Activated CD4-positive, alpha-beta T cell treated with anti-CD3 and anti-CD28 coated beads, Interleukin-2, amount 10 ng/mL, durations not matched to agents 7 days and 5 days (primary cell): ENCODE data around the gene C1QTNF3. TPM values are rescaled to one million over a fixed set of nuclear protein-coding genes. Genes with fewer than 3 reads are reported as not detected.
"Not testable (repeated sequence)": the region's sequence is repeated elsewhere in the genome, so short reads cannot be mapped to it uniquely, and the experiment has no call there.

ENCODE experiments used
- CTCF ChIA-PET: fragments of 350-600 bp; sonication (Branson Sonifier 250); formaldehyde crosslinking; loops from one replicate; lab custom pipeline; 2021; ENCODE audit warnings: antibody characterized with exemption; lab: Charles Lee
- POLR2A ChIA-PET: fragments of 350-600 bp; sonication (Branson Sonifier 250); formaldehyde crosslinking; loops from one replicate; lab custom pipeline; 2021; ENCODE audit warnings: antibody characterized with exemption; lab: Charles Lee
- DNase-seq: peaks from one replicate; pipeline ENCODE4 v3.0.0-alpha.2; 2020
- H3K27ac Mint-ChIP-seq: one replicate; pipeline ENCODE4 v1.8.0; 2021; ENCODE audit warnings: mild to moderate bottlenecking, moderate library complexity, mixed read lengths
- H3K27me3 Mint-ChIP-seq: one replicate; pipeline ENCODE4 v1.8.0; 2021; ENCODE audit warnings: mixed read lengths
- H3K36me3 Mint-ChIP-seq: one replicate; pipeline ENCODE4 v1.8.0; 2021; ENCODE audit warnings: low read depth, mixed read lengths
- H3K4me1 Mint-ChIP-seq: one replicate; pipeline ENCODE4 v1.8.0; 2021; ENCODE audit warnings: mixed read lengths
- H3K4me3 Mint-ChIP-seq: one replicate; pipeline ENCODE4 v1.8.0; 2021; ENCODE audit warnings: mild to moderate bottlenecking, moderate library complexity, mixed read lengths
- H3K9me3 Mint-ChIP-seq: one replicate; pipeline ENCODE4 v1.8.0; 2021; ENCODE audit warnings: mixed read lengths
- total RNA-seq, 2 experiments: library from RNA; stranded (reverse); gene quantifications; one replicate each; pipeline ENCODE4 v1.2.3, GENCODE V29; 2021

The C1QTNF3 gene
- total RNA-seq, 2 experiments from 2014 or later, result 4.5 to 5.2 TPM

GRCh38 chr5:34045023-34045422 is 2.0 kb upstream of the C1QTNF3 start:
- ChIA-PET POLR2A (no interaction called here), CTCF (no interaction called here)
- no peaks in the 10 kb centered on the region for H3K27me3 Mint-ChIP-seq
- H3K4me1 Mint-ChIP-seq, result no peaks in the 10 kb centered on the region
- H3K9me3 Mint-ChIP-seq, result no peaks in the 10 kb centered on the region
- H3K4me3 Mint-ChIP-seq, result no peak overlapping the region
- no peak overlapping the region for H3K27ac Mint-ChIP-seq
- peaks cover 3% of the 10 kb centered on the region for H3K36me3 Mint-ChIP-seq
- DNase-seq, result no peak

DNA sequence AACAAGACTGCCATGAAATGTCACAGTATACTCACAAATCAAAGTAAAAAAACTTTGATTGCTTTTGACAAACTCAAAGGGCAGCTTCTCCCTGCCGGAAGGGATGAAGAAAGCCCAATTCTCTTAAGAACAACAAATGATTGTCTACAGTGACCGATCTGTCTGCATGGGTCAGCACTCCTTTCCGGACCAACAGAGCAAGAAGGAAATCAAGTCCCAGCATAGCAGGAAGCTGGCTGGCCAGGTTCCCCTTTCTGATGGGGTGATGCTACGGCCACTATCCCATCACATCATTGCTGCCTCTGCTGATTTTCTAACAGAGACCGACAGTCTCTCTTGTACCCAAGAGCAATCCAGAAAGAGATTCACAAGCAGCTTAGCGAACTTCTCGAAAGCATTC is 692 bp downstream of the C1QTNF3 start:
- CTCF ChIA-PET, result interaction anchor here (1.0 kb wide), 1 partner anchor 27 kb away, joined by 3 read pairs; no protein-coding TSS in a partner anchor
- POLR2A ChIA-PET, result no interaction called here
- no peak overlapping the region for H3K27ac Mint-ChIP-seq

GRCh38 chr5:34041247-34041972 is 1.6 kb downstream of the C1QTNF3 start:
- Mint-ChIP-seq H3K4me3 (no peak overlapping the region), H3K9me3 (no peaks in the 10 kb centered on the region), H3K4me1 (no peaks in the 10 kb centered on the region), H3K27me3 (no peaks in the 10 kb centered on the region), H3K27ac (no peak overlapping the region), H3K36me3 (no peaks in the 10 kb centered on the region)
- DNase-seq, result no peak
- POLR2A ChIA-PET, result no interaction called here
- CTCF ChIA-PET, result no interaction called here

More for the DNA sequence above, 692 bp downstream of the C1QTNF3 start:
- H3K36me3 Mint-ChIP-seq, result no peaks in the 10 kb centered on the region
- no peak overlapping the region for H3K4me3 Mint-ChIP-seq
- H3K9me3 Mint-ChIP-seq, result no peaks in the 10 kb centered on the region
- H3K27me3 Mint-ChIP-seq, result no peaks in the 10 kb centered on the region
- DNase-seq, result no peak
- no peaks in the 10 kb centered on the region for H3K4me1 Mint-ChIP-seq

DNA sequence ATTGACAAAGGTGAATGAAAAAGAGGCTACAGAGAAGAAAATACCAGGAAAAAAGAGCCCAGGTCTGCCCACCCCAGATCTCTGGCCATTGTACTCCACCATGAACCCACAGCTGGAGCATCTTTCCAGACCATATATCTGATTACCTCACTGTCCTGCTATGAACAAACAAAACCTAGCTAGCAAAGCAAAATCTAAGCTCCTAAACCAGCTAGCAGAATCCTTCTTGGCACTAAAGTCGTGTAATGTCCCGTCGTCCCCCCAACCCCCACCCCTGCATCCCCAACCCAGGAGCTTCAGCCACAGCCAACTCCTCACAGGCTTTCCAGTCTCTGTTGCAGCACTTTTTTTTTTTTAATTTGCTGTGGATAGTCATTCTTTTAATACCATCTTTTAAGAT is 2.5 kb downstream of the C1QTNF3 start:
- CTCF ChIA-PET, result no interaction called here
- Mint-ChIP-seq H3K4me1 (no peaks in the 10 kb centered on the region), H3K27ac (no peak overlapping the region)

DNA sequence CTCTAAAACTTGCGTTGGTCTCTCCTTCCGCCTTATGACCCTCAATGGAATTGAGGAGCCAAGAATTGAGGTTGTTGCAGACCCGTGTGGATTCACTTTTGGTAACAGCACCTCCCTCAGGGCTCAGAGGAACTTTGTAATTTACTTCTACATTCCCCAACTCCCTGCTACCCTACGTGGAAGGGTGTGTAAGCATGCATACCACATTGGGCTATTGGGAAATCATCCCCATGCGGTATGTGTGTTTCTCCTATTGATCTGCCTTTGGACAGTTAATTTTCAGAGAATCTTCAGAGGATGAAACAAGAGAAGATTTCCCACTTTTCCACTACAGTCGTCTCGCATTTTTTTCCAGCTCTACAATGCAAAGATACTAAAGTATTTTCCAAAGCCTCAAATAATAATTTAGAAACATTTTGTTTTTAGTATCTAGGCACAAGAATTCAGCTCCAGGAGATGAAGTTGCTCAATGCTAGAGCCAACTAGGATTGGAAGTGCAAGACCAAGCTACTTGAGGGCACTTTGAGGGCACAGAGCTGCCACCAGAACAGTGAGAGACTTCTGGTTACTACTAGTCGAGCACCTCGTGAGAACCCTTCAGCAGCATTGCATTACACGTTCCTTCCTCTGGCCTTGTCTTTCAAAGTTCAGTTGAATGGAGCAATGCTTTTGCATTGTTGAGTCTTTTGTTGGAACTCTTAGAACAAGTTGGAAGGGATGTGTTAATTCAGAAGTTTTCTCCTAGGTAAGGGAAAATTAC is 3.4 kb downstream of the C1QTNF3 start:
- H3K27ac Mint-ChIP-seq, result no peak overlapping the region
- H3K4me3 Mint-ChIP-seq, result no peak overlapping the region
- CTCF ChIA-PET, result interaction anchor here (0.9 kb wide), 1 partner anchor 19 kb away, joined by 3 read pairs; no protein-coding TSS in a partner anchor
- H3K27me3 Mint-ChIP-seq, result no peaks in the 10 kb centered on the region
- H3K36me3 Mint-ChIP-seq, result no peaks in the 10 kb centered on the region
- POLR2A ChIA-PET, result no interaction called here
- H3K4me1 Mint-ChIP-seq, result no peaks in the 10 kb centered on the region
- H3K9me3 Mint-ChIP-seq, result no peaks in the 10 kb centered on the region
- DNase-seq, result no peak

More for the DNA sequence above, 2.5 kb downstream of the C1QTNF3 start:
- H3K27me3 Mint-ChIP-seq, result no peaks in the 10 kb centered on the region
- no peak for DNase-seq
- no peaks in the 10 kb centered on the region for H3K9me3 Mint-ChIP-seq
- H3K4me3 Mint-ChIP-seq, result no peak overlapping the region
- no peaks in the 10 kb centered on the region for H3K36me3 Mint-ChIP-seq
- POLR2A ChIA-PET, result no interaction called here

DNA sequence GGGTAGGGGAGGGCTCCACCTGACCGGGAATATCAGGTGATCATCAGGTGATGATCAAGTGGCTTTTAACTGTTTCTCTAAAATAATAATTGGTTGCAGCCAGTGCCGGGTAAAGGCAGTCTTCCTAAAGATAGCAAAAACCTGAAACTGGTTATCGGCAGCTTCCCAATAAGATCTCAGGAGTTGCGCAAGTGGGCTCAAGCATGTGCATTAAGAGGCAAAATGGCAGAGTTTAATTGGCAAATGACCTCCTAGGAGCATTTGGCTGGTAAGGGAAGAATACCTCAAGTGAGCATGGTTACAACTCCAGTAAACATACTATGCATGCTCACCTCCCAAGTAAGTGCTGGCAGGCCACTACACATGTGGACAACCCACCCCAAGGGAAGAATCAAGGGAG is 4.2 kb downstream of the C1QTNF3 start:
- ChIA-PET CTCF (no interaction called here), POLR2A (no interaction called here)
- no peaks in the 10 kb centered on the region for H3K27me3 Mint-ChIP-seq
- H3K27ac Mint-ChIP-seq, result no peak overlapping the region
- no peaks in the 10 kb centered on the region for H3K4me1 Mint-ChIP-seq
- H3K9me3 Mint-ChIP-seq, result no peaks in the 10 kb centered on the region
- no peak overlapping the region for H3K4me3 Mint-ChIP-seq
- no peaks in the 10 kb centered on the region for H3K36me3 Mint-ChIP-seq
- DNase-seq, result no peak

DNA sequence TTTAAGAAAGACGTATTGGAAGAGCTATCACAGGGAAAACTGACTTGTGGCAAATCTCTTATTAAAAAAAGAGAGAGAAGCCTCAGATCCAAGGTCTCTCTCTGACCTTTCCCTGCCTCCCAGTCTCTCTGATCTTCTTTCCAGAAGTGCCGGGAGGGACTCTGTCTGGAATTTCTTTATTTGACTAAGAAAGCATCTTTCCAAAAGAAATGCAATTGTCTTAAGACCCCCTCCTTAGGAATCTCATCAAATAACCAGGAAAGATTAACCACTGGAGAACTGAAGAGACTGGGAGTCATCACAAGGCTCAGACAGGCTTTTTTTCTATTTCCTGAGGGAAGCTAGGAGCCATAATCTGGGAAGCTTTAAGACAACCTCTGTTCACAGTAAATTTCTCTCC is 4.6 kb downstream of the C1QTNF3 start:
- Mint-ChIP-seq H3K36me3 (peaks cover 2% of the 10 kb centered on the region), H3K27me3 (no peaks in the 10 kb centered on the region), H3K27ac (no peak overlapping the region), H3K4me3 (no peak overlapping the region), H3K9me3 (no peaks in the 10 kb centered on the region), H3K4me1 (no peaks in the 10 kb centered on the region)
- ChIA-PET POLR2A (no interaction called here), CTCF (no interaction called here)
- no peak for DNase-seq

- no peaks in the 10 kb centered on the region for H3K9me3 Mint-ChIP-seq
- no peaks in the 10 kb centered on the region for H3K4me1 Mint-ChIP-seq
- peaks cover 7% of the 10 kb centered on the region for H3K36me3 Mint-ChIP-seq
- CTCF ChIA-PET, result interaction anchor here (1.4 kb wide), 1 partner anchor 11 kb away, joined by 6 read pairs; no protein-coding TSS in a partner anchor
- H3K4me3 Mint-ChIP-seq, result no peak overlapping the region
- DNase-seq, result no peak
- POLR2A ChIA-PET, result no interaction called here
- H3K27ac Mint-ChIP-seq, result no peak overlapping the region
- H3K27me3 Mint-ChIP-seq, result no peaks in the 10 kb centered on the region
Observed at GRCh38 chr5:34037726-34038125, 5.3 kb downstream of the C1QTNF3 start.

- POLR2A ChIA-PET, result no interaction called here
- no peaks in the 10 kb centered on the region for H3K9me3 Mint-ChIP-seq
- H3K36me3 Mint-ChIP-seq, result peaks cover 7% of the 10 kb centered on the region
- H3K4me3 Mint-ChIP-seq, result no peak overlapping the region
- H3K27me3 Mint-ChIP-seq, result no peaks in the 10 kb centered on the region
- H3K4me1 Mint-ChIP-seq, result no peaks in the 10 kb centered on the region
- CTCF ChIA-PET, result interaction anchor here (0.6 kb wide), 1 partner anchor 1754 kb away, joined by 3 read pairs; no protein-coding TSS in a partner anchor
- no peak overlapping the region for H3K27ac Mint-ChIP-seq
- no peak for DNase-seq
Observed at GRCh38 chr5:34035756-34036155, 7.3 kb downstream of the C1QTNF3 start.

GRCh38 chr5:34034534-34035327 is 8.3 kb downstream of the C1QTNF3 start:
- Mint-ChIP-seq H3K36me3 (peaks cover 7% of the 10 kb centered on the region), H3K27ac (no peak overlapping the region), H3K9me3 (no peaks in the 10 kb centered on the region), H3K4me3 (no peak overlapping the region), H3K4me1 (no peaks in the 10 kb centered on the region), H3K27me3 (no peaks in the 10 kb centered on the region)
- POLR2A ChIA-PET, result no interaction called here
- CTCF ChIA-PET, result interaction anchor here (0.6 kb wide), 1 partner anchor 1753 kb away, joined by 3 read pairs; no protein-coding TSS in a partner anchor
- DNase-seq, result no peak

DNA sequence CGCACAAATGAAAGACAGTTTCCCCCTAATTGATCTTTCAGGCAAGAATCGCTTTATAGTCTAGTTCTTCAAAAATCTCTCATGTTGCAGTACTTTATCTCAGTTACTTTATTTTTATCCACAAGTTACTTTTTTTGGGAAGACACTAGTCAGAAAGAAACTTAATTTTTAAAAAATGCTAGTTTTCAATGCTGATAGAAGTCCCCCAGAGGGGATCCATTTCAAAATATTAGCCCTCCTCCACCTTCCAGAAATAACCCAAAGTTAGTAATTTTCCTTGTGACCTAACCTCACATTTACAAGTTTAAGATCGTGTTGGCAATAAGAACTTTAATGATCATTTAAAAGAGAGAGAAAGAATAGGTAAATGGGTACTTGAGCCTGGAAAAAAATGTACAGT is 11.0 kb downstream of the C1QTNF3 start:
- CTCF ChIA-PET, result no interaction called here
- DNase-seq, result no peak
- POLR2A ChIA-PET, result no interaction called here
- Mint-ChIP-seq H3K27me3 (no peaks in the 10 kb centered on the region), H3K36me3 (peaks cover 7% of the 10 kb centered on the region), H3K4me3 (no peak overlapping the region), H3K9me3 (no peaks in the 10 kb centered on the region), H3K4me1 (no peaks in the 10 kb centered on the region), H3K27ac (no peak overlapping the region)

DNA sequence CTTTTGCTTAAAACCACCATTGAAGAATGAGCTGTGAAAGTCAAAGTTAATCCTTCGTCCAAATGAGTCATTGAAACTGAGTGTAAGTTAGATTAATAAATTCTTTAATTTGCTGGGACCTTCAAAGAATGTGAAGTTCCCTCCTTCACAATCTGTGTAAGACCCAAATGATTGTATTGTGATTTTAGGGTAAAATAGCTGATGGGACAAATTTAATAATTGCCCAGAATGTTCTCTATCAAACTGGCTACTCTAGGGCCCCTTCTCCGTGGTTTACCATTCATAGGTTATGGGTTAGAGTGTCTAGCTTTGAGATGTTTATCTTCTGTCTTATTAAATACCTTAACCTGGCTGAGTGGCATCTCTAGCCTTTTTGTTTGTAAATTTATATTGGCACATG is 11.9 kb downstream of the C1QTNF3 start:
- POLR2A ChIA-PET, result no interaction called here

DNA sequence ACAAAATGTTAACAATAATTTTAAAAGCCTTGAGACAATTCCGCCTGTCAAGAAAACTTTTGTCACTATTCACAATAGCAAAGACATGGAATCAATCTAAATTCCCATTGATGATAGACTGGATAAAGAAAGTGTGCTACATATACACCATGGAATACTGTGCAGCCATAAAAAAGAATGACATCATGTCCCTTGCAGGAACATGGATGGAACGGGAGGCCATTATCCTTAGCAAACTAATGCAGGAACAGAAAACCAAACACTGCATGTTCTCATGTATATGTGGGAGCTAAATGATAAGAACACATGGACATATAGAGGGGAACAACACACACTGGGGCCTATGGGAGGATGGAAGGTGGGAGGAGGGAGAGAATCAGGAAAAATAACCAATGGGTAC is 12.4 kb downstream of the C1QTNF3 start:
- H3K27ac Mint-ChIP-seq, CTCF ChIA-PET, H3K4me1 Mint-ChIP-seq: not testable (repeated sequence)

More for the DNA sequence above, 11.9 kb downstream of the C1QTNF3 start:
- Mint-ChIP-seq H3K36me3 (peaks cover 7% of the 10 kb centered on the region), H3K4me1 (no peaks in the 10 kb centered on the region), H3K9me3 (no peaks in the 10 kb centered on the region), H3K27me3 (no peaks in the 10 kb centered on the region), H3K4me3 (no peak overlapping the region), H3K27ac (no peak overlapping the region)
- DNase-seq, result no peak
- CTCF ChIA-PET, result no interaction called here

More for the DNA sequence above, 12.4 kb downstream of the C1QTNF3 start:
- DNase-seq, H3K27me3 Mint-ChIP-seq, POLR2A ChIA-PET, H3K36me3 Mint-ChIP-seq, H3K9me3 Mint-ChIP-seq, H3K4me3 Mint-ChIP-seq: not testable (repeated sequence)
